HEK293 (cell line): ENCODE data around the gene CKS2.

Experiments
- CTCF ChIA-PET: fragments of 350-600 bp; formaldehyde crosslinking; extraction: SDS; loops from one replicate; lab custom pipeline; 2021; ENCODE audit warnings: antibody characterized with exemption; lab: Yijun Ruan, JAX
- POLR2A ChIA-PET: fragments of 300-600 bp; formaldehyde crosslinking; extraction: SDS; loops from one replicate; lab custom pipeline; 2020; ENCODE audit warnings: antibody characterized with exemption, inconsistent platforms; lab: Yijun Ruan, JAX
- H3K27ac ChIP-seq: fragments of 200-500 bp; sonication (Bioruptor generic); 2 replicates; pipeline ENCODE4 v1.5.1; 2014; ENCODE audit warnings: low read depth, low read length, control low read depth, inconsistent platforms; ENCODE audit errors: extremely low read depth
- H3K36me3 ChIP-seq, 2 experiments: fragments of 200-500 bp in 1 of 2; sonication (Bioruptor generic) in 1 of 2; 1 replicate in 1 of 2; 2 replicates in 1 of 2; pipeline ENCODE4 v1.5.1; 2014 to 2017; ENCODE audit warnings: inconsistent platforms in 2 of 2, low read length in 2 of 2; ENCODE audit not compliant: control insufficient read depth in 2 of 2, insufficient read depth in 1 of 2
- H3K4me1 ChIP-seq: fragments of 200-500 bp; sonication (Bioruptor generic); 2 replicates; pipeline ENCODE4 v1.5.1; 2014; ENCODE audit warnings: mild to moderate bottlenecking, low read length, inconsistent platforms; ENCODE audit not compliant: control insufficient read depth, insufficient read depth
- H3K4me3 ChIP-seq: 2 replicates; pipeline ENCODE4 v1.5.1; 2011; ENCODE audit warnings: low read depth, mild to moderate bottlenecking, control low read depth, low read length, moderate library complexity
- H3K9me3 ChIP-seq: fragments of 200-500 bp; sonication (Bioruptor generic); 2 replicates; pipeline ENCODE4 v1.5.1; 2014; ENCODE audit warnings: low read depth, low read length, inconsistent platforms; ENCODE audit not compliant: control insufficient read depth, insufficient read depth
- EGR2 ChIP-seq: fragments of 450-650 bp; formaldehyde crosslinking; IDR thresholded peaks from 2 replicates; pipeline ENCODE4 v1.5.1; 2016; ENCODE audit warnings: low read depth, missing biosample characterization, missing genetic modification characterization
- KLF7 ChIP-seq: fragments of 450-650 bp; formaldehyde crosslinking; IDR thresholded peaks from 2 replicates; pipeline ENCODE4 v1.5.1; 2016; ENCODE audit warnings: missing biosample characterization, missing genetic modification characterization, borderline replicate concordance
- ZBTB17 ChIP-seq: fragments of 450-650 bp; formaldehyde crosslinking; IDR thresholded peaks from 2 replicates; pipeline ENCODE4 v1.5.1; 2016; ENCODE audit warnings: missing biosample characterization, missing genetic modification characterization
- ZNF37A ChIP-seq: fragments of 450-650 bp; IDR thresholded peaks from 2 replicates; pipeline ENCODE4 v1.5.1; 2018; ENCODE audit warnings: missing biosample characterization, missing genetic modification characterization
- ZNF610 ChIP-seq: fragments of 450-650 bp; formaldehyde crosslinking; IDR thresholded peaks from 2 replicates; pipeline ENCODE4 v1.5.1; 2016; ENCODE audit warnings: missing biosample characterization, missing genetic modification characterization, borderline replicate concordance
- ZNF677 ChIP-seq: fragments of 450-650 bp; IDR thresholded peaks from 2 replicates; pipeline ENCODE4 v1.5.0; 2018; ENCODE audit warnings: missing biosample characterization, mild to moderate bottlenecking, missing genetic modification characterization, moderate library complexity
- ZNF777 ChIP-seq: fragments of 450-650 bp; formaldehyde crosslinking; IDR thresholded peaks from 2 replicates; pipeline ENCODE4 v1.5.1; 2017; ENCODE audit warnings: missing biosample characterization, missing genetic modification characterization, borderline replicate concordance
- TF ChIP-seq, protein P1 (sequence below): fragments of 450-650 bp; formaldehyde crosslinking; optimal IDR thresholded peaks from 2 replicates; pipeline ENCODE3; 2016; ENCODE audit warnings: missing biosample characterization, mild to moderate bottlenecking, missing genetic modification characterization
- TF ChIP-seq, protein P2 (sequence below): fragments of 450-650 bp; formaldehyde crosslinking; IDR thresholded peaks from 2 replicates; pipeline ENCODE4 v1.5.1; 2016; ENCODE audit warnings: missing biosample characterization, missing genetic modification characterization, borderline replicate concordance
- TF ChIP-seq, protein P3 (sequence below): fragments of 450-650 bp; formaldehyde crosslinking; IDR thresholded peaks from 2 replicates; pipeline ENCODE4 v1.5.1; 2016; ENCODE audit warnings: missing biosample characterization, missing genetic modification characterization
- TF ChIP-seq, protein P4 (sequence below): fragments of 450-650 bp; formaldehyde crosslinking; IDR thresholded peaks from 2 replicates; pipeline ENCODE4 v1.5.1; 2017; ENCODE audit warnings: missing biosample characterization, missing genetic modification characterization
- TF ChIP-seq, protein P5 (sequence below): fragments of 450-650 bp; formaldehyde crosslinking; IDR thresholded peaks from 2 replicates; pipeline ENCODE4 v1.5.1; 2016; ENCODE audit warnings: missing biosample characterization, missing genetic modification characterization

CKS2 gene

DNA sequence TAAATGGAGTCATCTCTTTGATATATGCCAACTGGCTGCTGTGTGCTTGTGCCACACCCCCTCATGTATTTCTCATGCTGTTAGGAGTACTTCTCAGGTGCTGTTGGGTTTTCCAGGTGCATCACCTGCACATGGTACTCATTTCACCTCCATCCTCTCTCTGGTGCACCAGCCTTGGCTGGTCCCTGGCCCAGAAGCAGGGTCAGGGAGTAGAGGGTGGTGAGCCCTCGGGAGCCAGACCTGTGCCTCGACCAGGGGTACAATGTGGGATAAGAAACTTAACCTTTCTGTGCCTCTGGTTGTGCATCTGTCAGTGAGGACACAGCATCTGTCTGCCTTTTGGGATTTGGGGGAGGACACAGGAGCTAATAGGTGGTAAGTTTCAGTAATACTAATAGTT, 45.8 kb downstream of the CKS2 start:
- Histone ChIP-seq H3K27ac (no peak overlapping the region), H3K4me3 (no peak overlapping the region), H3K9me3 (no peaks in the 10 kb centered on the region), H3K36me3 (peaks cover 0 to 97% of the 10 kb centered on the region in 2 experiments; a peak in 1 of 3 replicates), H3K4me1 (no peaks in the 10 kb centered on the region)
- TF ChIP-seq, protein P1, sequence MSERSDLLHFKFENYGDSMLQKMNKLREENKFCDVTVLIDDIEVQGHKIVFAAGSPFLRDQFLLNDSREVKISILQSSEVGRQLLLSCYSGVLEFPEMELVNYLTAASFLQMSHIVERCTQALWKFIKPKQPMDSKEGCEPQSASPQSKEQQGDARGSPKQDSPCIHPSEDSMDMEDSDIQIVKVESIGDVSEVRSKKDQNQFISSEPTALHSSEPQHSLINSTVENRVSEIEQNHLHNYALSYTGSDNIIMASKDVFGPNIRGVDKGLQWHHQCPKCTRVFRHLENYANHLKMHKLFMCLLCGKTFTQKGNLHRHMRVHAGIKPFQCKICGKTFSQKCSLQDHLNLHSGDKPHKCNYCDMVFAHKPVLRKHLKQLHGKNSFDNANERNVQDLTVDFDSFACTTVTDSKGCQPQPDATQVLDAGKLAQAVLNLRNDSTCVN (tag by site-specific recombination): no peak
- TF ChIP-seq, protein P2, sequence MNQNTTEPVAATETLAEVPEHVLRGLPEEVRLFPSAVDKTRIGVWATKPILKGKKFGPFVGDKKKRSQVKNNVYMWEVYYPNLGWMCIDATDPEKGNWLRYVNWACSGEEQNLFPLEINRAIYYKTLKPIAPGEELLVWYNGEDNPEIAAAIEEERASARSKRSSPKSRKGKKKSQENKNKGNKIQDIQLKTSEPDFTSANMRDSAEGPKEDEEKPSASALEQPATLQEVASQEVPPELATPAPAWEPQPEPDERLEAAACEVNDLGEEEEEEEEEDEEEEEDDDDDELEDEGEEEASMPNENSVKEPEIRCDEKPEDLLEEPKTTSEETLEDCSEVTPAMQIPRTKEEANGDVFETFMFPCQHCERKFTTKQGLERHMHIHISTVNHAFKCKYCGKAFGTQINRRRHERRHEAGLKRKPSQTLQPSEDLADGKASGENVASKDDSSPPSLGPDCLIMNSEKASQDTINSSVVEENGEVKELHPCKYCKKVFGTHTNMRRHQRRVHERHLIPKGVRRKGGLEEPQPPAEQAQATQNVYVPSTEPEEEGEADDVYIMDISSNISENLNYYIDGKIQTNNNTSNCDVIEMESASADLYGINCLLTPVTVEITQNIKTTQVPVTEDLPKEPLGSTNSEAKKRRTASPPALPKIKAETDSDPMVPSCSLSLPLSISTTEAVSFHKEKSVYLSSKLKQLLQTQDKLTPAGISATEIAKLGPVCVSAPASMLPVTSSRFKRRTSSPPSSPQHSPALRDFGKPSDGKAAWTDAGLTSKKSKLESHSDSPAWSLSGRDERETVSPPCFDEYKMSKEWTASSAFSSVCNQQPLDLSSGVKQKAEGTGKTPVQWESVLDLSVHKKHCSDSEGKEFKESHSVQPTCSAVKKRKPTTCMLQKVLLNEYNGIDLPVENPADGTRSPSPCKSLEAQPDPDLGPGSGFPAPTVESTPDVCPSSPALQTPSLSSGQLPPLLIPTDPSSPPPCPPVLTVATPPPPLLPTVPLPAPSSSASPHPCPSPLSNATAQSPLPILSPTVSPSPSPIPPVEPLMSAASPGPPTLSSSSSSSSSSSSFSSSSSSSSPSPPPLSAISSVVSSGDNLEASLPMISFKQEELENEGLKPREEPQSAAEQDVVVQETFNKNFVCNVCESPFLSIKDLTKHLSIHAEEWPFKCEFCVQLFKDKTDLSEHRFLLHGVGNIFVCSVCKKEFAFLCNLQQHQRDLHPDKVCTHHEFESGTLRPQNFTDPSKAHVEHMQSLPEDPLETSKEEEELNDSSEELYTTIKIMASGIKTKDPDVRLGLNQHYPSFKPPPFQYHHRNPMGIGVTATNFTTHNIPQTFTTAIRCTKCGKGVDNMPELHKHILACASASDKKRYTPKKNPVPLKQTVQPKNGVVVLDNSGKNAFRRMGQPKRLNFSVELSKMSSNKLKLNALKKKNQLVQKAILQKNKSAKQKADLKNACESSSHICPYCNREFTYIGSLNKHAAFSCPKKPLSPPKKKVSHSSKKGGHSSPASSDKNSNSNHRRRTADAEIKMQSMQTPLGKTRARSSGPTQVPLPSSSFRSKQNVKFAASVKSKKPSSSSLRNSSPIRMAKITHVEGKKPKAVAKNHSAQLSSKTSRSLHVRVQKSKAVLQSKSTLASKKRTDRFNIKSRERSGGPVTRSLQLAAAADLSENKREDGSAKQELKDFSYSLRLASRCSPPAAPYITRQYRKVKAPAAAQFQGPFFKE: no peak
- TF ChIP-seq KLF7: no peak
- TF ChIP-seq ZNF610: no peak
- TF ChIP-seq, protein P3, sequence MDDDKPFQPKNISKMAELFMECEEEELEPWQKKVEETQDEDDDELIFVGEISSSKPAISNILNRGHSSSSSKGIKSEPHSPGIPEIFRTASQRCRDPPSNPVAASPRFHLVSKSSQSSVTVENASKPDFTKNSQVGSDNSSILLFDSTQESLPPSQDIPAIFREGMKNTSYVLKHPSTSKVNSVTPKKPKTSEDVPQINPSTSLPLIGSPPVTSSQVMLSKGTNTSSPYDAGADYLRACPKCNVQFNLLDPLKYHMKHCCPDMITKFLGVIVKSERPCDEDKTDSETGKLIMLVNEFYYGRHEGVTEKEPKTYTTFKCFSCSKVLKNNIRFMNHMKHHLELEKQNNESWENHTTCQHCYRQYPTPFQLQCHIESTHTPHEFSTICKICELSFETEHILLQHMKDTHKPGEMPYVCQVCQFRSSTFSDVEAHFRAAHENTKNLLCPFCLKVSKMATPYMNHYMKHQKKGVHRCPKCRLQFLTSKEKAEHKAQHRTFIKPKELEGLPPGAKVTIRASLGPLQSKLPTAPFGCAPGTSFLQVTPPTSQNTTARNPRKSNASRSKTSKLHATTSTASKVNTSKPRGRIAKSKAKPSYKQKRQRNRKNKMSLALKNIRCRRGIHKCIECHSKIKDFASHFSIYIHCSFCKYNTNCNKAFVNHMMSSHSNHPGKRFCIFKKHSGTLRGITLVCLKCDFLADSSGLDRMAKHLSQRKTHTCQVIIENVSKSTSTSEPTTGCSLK: no peak
- no peak for TF ChIP-seq ZBTB17 (tag by site-specific recombination)
- TF ChIP-seq, protein P4, sequence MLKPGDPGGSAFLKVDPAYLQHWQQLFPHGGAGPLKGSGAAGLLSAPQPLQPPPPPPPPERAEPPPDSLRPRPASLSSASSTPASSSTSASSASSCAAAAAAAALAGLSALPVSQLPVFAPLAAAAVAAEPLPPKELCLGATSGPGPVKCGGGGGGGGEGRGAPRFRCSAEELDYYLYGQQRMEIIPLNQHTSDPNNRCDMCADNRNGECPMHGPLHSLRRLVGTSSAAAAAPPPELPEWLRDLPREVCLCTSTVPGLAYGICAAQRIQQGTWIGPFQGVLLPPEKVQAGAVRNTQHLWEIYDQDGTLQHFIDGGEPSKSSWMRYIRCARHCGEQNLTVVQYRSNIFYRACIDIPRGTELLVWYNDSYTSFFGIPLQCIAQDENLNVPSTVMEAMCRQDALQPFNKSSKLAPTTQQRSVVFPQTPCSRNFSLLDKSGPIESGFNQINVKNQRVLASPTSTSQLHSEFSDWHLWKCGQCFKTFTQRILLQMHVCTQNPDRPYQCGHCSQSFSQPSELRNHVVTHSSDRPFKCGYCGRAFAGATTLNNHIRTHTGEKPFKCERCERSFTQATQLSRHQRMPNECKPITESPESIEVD: no peak
- TF ChIP-seq, protein P5, sequence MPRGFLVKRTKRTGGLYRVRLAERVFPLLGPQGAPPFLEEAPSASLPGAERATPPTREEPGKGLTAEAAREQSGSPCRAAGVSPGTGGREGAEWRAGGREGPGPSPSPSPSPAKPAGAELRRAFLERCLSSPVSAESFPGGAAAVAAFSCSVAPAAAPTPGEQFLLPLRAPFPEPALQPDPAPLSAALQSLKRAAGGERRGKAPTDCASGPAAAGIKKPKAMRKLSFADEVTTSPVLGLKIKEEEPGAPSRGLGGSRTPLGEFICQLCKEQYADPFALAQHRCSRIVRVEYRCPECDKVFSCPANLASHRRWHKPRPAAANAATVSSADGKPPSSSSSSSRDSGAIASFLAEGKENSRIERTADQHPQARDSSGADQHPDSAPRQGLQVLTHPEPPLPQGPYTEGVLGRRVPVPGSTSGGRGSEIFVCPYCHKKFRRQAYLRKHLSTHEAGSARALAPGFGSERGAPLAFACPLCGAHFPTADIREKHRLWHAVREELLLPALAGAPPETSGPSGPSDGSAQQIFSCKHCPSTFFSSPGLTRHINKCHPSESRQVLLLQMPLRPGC (tag by site-specific recombination): no peak
- no peak for TF ChIP-seq ZNF677
- ChIA-PET POLR2A (no interaction called here), CTCF (interaction anchor here (2.2 kb wide), 1 partner anchor 192 kb away, joined by 5 read pairs; no protein-coding TSS in a partner anchor)

DNA sequence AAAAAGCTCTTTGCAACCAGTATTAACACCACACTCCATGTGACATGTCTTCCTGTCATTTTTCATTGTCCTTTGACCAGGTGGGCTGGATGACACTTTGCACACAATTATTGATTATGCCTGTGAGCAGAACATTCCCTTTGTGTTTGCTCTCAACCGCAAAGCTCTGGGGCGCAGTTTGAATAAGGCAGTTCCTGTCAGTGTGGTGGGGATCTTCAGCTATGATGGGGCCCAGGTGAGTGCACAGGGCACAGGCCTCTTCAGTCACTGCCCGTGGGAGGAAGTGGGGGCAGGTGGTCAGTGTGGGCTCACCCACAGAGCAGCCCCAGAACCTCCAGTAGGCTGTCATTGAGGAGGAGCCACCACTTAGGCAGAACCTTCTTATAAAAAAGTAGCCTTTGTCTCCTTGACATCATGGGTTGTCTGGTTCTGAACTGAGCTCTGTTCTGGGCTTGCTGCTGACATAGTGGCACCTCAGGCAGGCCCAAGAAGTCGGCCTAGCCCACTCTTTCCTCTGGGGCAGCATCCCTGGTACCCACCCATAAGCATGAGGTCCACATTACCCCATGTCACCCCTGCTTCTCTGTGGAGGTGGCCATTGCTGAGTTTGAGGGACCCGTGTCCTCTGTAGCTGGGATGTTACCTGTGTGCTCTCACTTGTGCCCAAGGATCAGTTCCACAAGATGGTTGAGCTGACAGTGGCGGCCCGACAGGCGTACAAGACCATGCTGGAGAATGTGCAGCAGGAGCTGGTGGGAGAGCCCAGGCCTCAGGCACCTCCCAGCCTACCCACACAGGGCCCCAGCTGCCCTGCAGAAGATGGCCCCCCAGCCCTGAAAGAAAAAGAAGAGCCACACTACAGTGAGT, 46.6 kb downstream of the CKS2 start:
- Histone ChIP-seq H3K4me3 (no peak overlapping the region), H3K27ac (no peak overlapping the region), H3K4me1 (no peaks in the 10 kb centered on the region), H3K36me3 (peaks cover 0 to 97% of the 10 kb centered on the region in 2 experiments; a peak in 1 of 3 replicates), H3K9me3 (no peaks in the 10 kb centered on the region)
- TF ChIP-seq ZNF37A (no peak), EGR2 (tag by site-specific recombination) (peak; percentile 32; the same call in 1 of the 2 replicates), ZNF777 (tag by site-specific recombination) (no peak)
- ChIA-PET CTCF (interaction anchor here (0.6 to 2.2 kb wide), 3 partner anchors 155 to 445 kb away, joined by 3 to 5 read pairs (median 3); no protein-coding TSS in a partner anchor), POLR2A (no interaction called here)
